ENCODE measurements around the gene LRRC75A. TPM values are rescaled to one million over a fixed set of nuclear protein-coding genes. Genes with fewer than 3 reads are reported as not detected.

The LRRC75A gene
- total RNA-seq = 2.5 TPM in 2 replicates

GRCh38 chr17:16491703-16492612, at the start of gene LRRC75A:
TSS of gene LRRC75A (minus strand) at chr17:16492193. CDS start at chr17:16491990, 203 bp downstream.

GRCh38 chr17:16415031-16415924, 76.7 kb downstream of the LRRC75A start, which contains the start of gene TRPV2:
TSS of gene TRPV2 (plus strand) at chr17:16415571. CDS start at chr17:16417669, 2,098 bp downstream.

Other genes starting within 250 kb of the LRRC75A start
- gene CENPV, start 138.7 kb downstream of the LRRC75A start, total RNA-seq = 7.0 and 7.3 TPM in 2 replicates
- 3,707 and 4,042 TPM in 2 replicates for gene UBB, start 111.1 kb downstream of the LRRC75A start, total RNA-seq
- 34.3 and 40.8 TPM in 2 replicates for gene TRPV2, start 76.6 kb downstream of the LRRC75A start, total RNA-seq
- 5.8 and 6.3 TPM in 2 replicates for gene ZNF287, start 77.0 kb upstream of the LRRC75A start, total RNA-seq
- gene ZNF624, start 161.7 kb upstream of the LRRC75A start, total RNA-seq = 3.5 and 4.1 TPM in 2 replicates
- 3.0 and 4.2 TPM in 2 replicates for gene CCDC144A, start 198.0 kb upstream of the LRRC75A start, total RNA-seq

Measured in aortic smooth muscle cell (primary cell).